Neural progenitor cell (in vitro differentiated cells): Measurements from ENCODE around the gene CIBAR2. TPM values are rescaled to one million over a fixed set of nuclear protein-coding genes. Genes with fewer than 3 reads are reported as not detected.
A peak's percentile ranks its signal among the peaks of the same experiment; 100 is the strongest.

Experiments
- DNase-seq: peaks from one replicate; pipeline ENCODE4 v3.0.0-alpha.2; 2016; ENCODE audit warnings: low spot score
- H2AFZ ChIP-seq: fragments of 200-600 bp; sonication (generic); replicated peaks from 2 replicates; pipeline ENCODE4 v1.6.1; 2016; ENCODE audit warnings: antibody characterized with exemption
- H3F3A ChIP-seq: fragments of 200-600 bp; sonication (generic); 2 replicates; pipeline ENCODE4 v1.6.1; 2016; ENCODE audit warnings: antibody characterized with exemption, low read depth
- H3K27ac ChIP-seq: fragments of 200-600 bp; sonication (generic); 2 replicates; pipeline ENCODE4 v1.5.1; 2016; ENCODE audit warnings: mild to moderate bottlenecking
- H3K27me3 ChIP-seq: fragments of 200-600 bp; sonication (generic); 2 replicates; pipeline ENCODE4 v1.6.1; 2016; ENCODE audit warnings: mild to moderate bottlenecking, moderate library complexity
- H3K36me3 ChIP-seq: fragments of 200-600 bp; sonication (generic); 2 replicates; pipeline ENCODE4 v1.5.1; 2016
- H3K4me1 ChIP-seq: fragments of 200-600 bp; sonication (generic); 2 replicates; pipeline ENCODE4 v1.6.1; 2016; ENCODE audit warnings: mixed run types
- H3K4me2 ChIP-seq: fragments of 200-600 bp; sonication (generic); 2 replicates; pipeline ENCODE4 v1.6.1; 2016
- H3K4me3 ChIP-seq: fragments of 200-600 bp; sonication (generic); 2 replicates; pipeline ENCODE4 v1.5.1; 2016
- H3K79me2 ChIP-seq: fragments of 200-600 bp; sonication (generic); 2 replicates; pipeline ENCODE4 v1.6.1; 2016; ENCODE audit warnings: low read depth
- H3K9ac ChIP-seq: fragments of 200-600 bp; sonication (generic); 2 replicates; pipeline ENCODE4 v1.6.1; 2016
- H3K9me3 ChIP-seq: fragments of 200-600 bp; sonication (generic); 2 replicates; pipeline ENCODE4 v1.5.1; 2016; ENCODE audit warnings: low read depth
- H4K20me1 ChIP-seq: fragments of 200-600 bp; sonication (generic); 2 replicates; pipeline ENCODE4 v1.6.1; 2016; ENCODE audit warnings: low read depth
- H3K27ac Mint-ChIP-seq: 3 replicates; pipeline ENCODE4 v1.8.0; 2021; ENCODE audit warnings: mixed read lengths
- H3K27me3 Mint-ChIP-seq: 2 replicates; pipeline ENCODE4 v1.8.0; 2022; ENCODE audit warnings: low read depth, mild to moderate bottlenecking, inconsistent platforms, moderate library complexity, mixed read lengths; ENCODE audit not compliant: insufficient read depth
- H3K36me3 Mint-ChIP-seq: 3 replicates; pipeline ENCODE4 v1.8.0; 2021; ENCODE audit warnings: mixed read lengths
- H3K4me1 Mint-ChIP-seq: 3 replicates; pipeline ENCODE4 v1.8.0; 2021; ENCODE audit warnings: mixed read lengths
- H3K4me3 Mint-ChIP-seq: 3 replicates; pipeline ENCODE4 v1.8.0; 2021; ENCODE audit warnings: mild to moderate bottlenecking, moderate library complexity, mixed read lengths
- H3K9me3 Mint-ChIP-seq: 3 replicates; pipeline ENCODE4 v1.8.0; 2020; ENCODE audit warnings: mixed read lengths
- EZH2 ChIP-seq: fragments of 200-600 bp; sonication (generic); IDR thresholded peaks from 2 replicates; pipeline ENCODE4 v1.6.1; 2017; ENCODE audit warnings: antibody characterized with exemption, mild to moderate bottlenecking, moderate library complexity
- EZH2phosphoT487 ChIP-seq: fragments of 200-600 bp; sonication (generic); IDR thresholded peaks from 2 replicates; pipeline ENCODE4 v1.6.1; 2017; ENCODE audit warnings: antibody characterized with exemption
- total RNA-seq: library from RNA; depleted of rRNA; stranded (reverse); fragments of >200 nt; gene quantifications from 2 replicates; pipeline ENCODE4 v1.2.3, GENCODE V29; 2015; ENCODE audit warnings: low replicate concordance
- TF ChIP-seq, protein P1 (sequence below): fragments of 200-600 bp; sonication (generic); IDR thresholded peaks from 2 replicates; pipeline ENCODE4 v1.5.1; 2017; ENCODE audit warnings: antibody characterized with exemption, mild to moderate bottlenecking

CIBAR2 gene
- total RNA-seq, 1 donor from 2014 or later = not detected

DNA sequence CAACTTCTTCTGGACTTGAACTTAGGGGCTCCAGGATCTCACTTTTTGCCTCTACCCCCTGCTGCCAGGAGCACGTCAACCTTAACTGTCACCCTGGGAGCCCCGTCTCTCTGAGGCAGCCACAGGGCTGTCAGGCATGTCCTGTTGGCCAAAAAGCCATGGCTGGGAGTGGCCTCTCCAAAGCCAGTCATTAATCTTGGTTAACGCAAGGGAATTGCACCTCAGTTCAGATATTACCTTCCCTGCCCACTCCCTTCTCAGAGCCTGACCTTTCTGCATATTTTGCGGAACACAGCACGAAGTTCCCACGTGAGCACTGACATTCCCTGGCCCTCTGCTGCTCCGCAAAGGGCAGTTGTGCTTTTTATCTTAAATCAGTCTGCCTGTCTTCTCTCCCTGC, 44.2 kb upstream of the CIBAR2 start:
- H3K27me3 ChIP-seq = no peaks in the 10 kb centered on the region
- H3K4me1 ChIP-seq = peaks cover 14% of the 10 kb centered on the region
- H3K27me3 Mint-ChIP-seq = peaks cover 10% of the 10 kb centered on the region
- no peak overlapping the region for H3K4me3 ChIP-seq
- no peak overlapping the region for H3K4me2 ChIP-seq
- no peak overlapping the region for H3K27ac ChIP-seq
- H3K4me3 Mint-ChIP-seq = no peak overlapping the region
- no peaks in the 10 kb centered on the region for H4K20me1 ChIP-seq
- no peaks in the 10 kb centered on the region for H3K9me3 ChIP-seq
- DNase-seq = no peak
- no peak overlapping the region for H2AFZ ChIP-seq
- peaks cover 39% of the 10 kb centered on the region for H3K4me1 Mint-ChIP-seq
- no peak for TF ChIP-seq EZH2
- TF ChIP-seq, protein P1, sequence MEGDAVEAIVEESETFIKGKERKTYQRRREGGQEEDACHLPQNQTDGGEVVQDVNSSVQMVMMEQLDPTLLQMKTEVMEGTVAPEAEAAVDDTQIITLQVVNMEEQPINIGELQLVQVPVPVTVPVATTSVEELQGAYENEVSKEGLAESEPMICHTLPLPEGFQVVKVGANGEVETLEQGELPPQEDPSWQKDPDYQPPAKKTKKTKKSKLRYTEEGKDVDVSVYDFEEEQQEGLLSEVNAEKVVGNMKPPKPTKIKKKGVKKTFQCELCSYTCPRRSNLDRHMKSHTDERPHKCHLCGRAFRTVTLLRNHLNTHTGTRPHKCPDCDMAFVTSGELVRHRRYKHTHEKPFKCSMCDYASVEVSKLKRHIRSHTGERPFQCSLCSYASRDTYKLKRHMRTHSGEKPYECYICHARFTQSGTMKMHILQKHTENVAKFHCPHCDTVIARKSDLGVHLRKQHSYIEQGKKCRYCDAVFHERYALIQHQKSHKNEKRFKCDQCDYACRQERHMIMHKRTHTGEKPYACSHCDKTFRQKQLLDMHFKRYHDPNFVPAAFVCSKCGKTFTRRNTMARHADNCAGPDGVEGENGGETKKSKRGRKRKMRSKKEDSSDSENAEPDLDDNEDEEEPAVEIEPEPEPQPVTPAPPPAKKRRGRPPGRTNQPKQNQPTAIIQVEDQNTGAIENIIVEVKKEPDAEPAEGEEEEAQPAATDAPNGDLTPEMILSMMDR = no peak
- no peak for TF ChIP-seq EZH2phosphoT487
- H3K36me3 Mint-ChIP-seq = no peaks in the 10 kb centered on the region
- no peak overlapping the region for H3K27ac Mint-ChIP-seq
- H3K79me2 ChIP-seq = no peaks in the 10 kb centered on the region
- H3F3A ChIP-seq = no peaks in the 10 kb centered on the region
- no peaks in the 10 kb centered on the region for H3K36me3 ChIP-seq
- no peaks in the 10 kb centered on the region for H3K9me3 Mint-ChIP-seq
- no peak overlapping the region for H3K9ac ChIP-seq

DNA sequence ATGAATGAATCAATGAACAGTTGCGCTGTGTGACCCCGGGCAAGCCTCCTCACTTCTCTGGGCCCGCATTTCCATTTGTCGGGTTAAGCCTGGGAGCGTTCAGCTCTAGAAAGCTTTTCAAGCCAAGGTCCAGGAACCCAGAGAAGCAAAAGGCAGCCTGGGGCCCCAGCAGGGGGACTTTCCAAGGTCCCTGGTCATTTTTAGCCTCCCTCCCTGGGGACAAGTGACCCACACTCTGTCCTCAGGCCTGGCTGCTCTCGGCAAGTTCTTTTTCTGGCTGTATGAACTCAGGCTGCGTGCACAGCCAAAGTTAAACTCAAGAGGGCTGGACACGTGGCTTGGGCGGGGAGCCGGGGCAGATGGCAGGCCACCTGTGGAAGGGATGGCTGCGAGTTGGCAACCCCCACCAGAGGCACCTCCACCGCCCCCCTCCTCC, 41.4 kb upstream of the CIBAR2 start:
- H3K36me3 Mint-ChIP-seq = no peaks in the 10 kb centered on the region
- H3K27ac Mint-ChIP-seq = no peak overlapping the region
- H3K9me3 ChIP-seq = no peaks in the 10 kb centered on the region
- no peaks in the 10 kb centered on the region for H3K9me3 Mint-ChIP-seq
- no peak overlapping the region for H3K27ac ChIP-seq
- no peaks in the 10 kb centered on the region for H3K36me3 ChIP-seq
- H3K27me3 Mint-ChIP-seq = peaks cover 18% of the 10 kb centered on the region
- no peak overlapping the region for H3K4me3 Mint-ChIP-seq
- H4K20me1 ChIP-seq = no peaks in the 10 kb centered on the region
- no peaks in the 10 kb centered on the region for H3F3A ChIP-seq
- H3K9ac ChIP-seq = no peak overlapping the region
- H3K4me1 Mint-ChIP-seq = peaks cover 37% of the 10 kb centered on the region
- no peak for DNase-seq
- TF ChIP-seq EZH2phosphoT487 = no peak
- TF ChIP-seq, protein P1 = no peak
- TF ChIP-seq EZH2 = no peak
- H3K79me2 ChIP-seq = no peaks in the 10 kb centered on the region
- H3K4me3 ChIP-seq = no peak overlapping the region
- H3K27me3 ChIP-seq = no peaks in the 10 kb centered on the region
- no peak overlapping the region for H2AFZ ChIP-seq
- peaks cover 11% of the 10 kb centered on the region for H3K4me1 ChIP-seq
- H3K4me2 ChIP-seq = no peak overlapping the region

DNA sequence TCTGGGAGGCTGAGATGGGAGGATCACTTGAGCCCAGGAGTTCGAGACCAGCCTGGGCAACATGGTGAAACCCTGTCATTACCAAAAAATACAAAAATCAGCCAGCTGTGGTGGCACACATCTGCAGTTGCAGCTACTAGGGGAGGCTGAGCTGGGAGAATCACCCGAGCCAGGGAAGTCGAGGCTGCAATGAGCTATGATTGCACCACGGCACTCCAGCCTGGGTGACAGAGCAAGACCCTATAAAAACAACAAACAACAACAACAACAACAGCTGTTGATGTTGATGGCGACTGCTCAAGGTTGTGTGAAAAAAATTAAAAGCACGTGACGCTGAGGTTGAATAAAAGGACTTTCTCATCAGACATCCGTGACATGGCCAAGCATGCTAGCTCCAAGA, 40.8 kb upstream of the CIBAR2 start:
- Histone ChIP-seq H3K27ac (no peak overlapping the region), H4K20me1 (no peaks in the 10 kb centered on the region), H3K4me3 (no peak overlapping the region), H3K9ac (no peak overlapping the region), H3K79me2 (no peaks in the 10 kb centered on the region), H3K4me1 (peaks cover 6% of the 10 kb centered on the region), H2AFZ (no peak overlapping the region), H3K36me3 (no peaks in the 10 kb centered on the region), H3K27me3 (no peaks in the 10 kb centered on the region), H3K9me3 (no peaks in the 10 kb centered on the region), H3K4me2 (no peak overlapping the region), H3F3A (no peaks in the 10 kb centered on the region)
- Mint-ChIP-seq H3K36me3 (no peaks in the 10 kb centered on the region), H3K4me1 (peaks cover 34% of the 10 kb centered on the region), H3K27me3 (peaks cover 17% of the 10 kb centered on the region), H3K9me3 (no peaks in the 10 kb centered on the region), H3K4me3 (no peak overlapping the region), H3K27ac (peak overlapping the region; percentile 40)
- TF ChIP-seq, protein P1 = no peak
- TF ChIP-seq EZH2phosphoT487 (no peak), EZH2 (no peak)
- no peak for DNase-seq
